Measurements from ENCODE around the gene C2orf68. TPM values are rescaled to one million over a fixed set of nuclear protein-coding genes. Genes with fewer than 3 reads are reported as not detected.
"Not testable (repeated sequence)": the region's sequence is repeated elsewhere in the genome, so short reads cannot be mapped to it uniquely, and the experiment has no call there.

The C2orf68 gene
- total RNA-seq, 1 donor from 2014 or later: 21.8 TPM

DNA sequence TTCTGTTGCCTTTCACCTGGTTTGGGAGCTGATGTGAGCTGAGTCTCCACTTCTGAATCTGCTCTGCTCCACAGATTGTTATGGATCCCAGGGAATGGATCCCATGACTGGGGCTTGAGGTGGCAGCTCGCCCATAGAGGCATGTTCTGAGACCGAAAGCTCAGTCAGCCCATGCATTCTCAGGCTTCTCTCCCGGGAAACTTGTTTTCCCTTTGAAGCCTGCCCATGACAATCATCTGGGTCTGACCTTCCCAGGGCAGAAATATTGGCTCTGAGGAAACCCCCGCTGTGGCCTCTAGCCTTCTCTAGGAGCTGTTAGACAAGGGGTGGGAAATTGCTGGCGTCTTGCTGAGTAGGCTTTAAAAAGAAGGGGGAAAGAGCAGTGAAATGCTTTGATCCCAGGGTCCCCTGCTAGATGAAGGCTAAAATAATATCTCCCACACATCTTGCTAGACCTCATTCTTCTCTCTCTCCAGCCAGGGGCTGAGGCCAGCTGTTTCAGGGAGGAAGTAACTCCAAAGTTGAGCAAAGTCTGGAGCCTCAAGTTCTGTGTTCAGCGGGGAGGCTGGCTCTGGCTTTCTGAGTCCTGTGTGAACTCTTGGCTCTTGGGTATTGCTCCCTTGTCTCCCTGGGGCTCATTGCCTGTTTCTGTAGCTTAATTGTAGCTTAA is 32.5 kb downstream of the C2orf68 start:
- DNase-seq: no peak

- DNase-seq: no peak
These were observed 33.4 kb downstream of the C2orf68 start for GRCh38 chr2:85578243-85579180.

GRCh38 chr2:85577386-85578242 is 34.3 kb downstream of the C2orf68 start, which contains the start of gene VAMP8:
VAMP8 (plus strand) TSS chr2:85577586; CDS start chr2:85577647, 61 bp downstream.
- DNase-seq: no peak

- no peak for DNase-seq
These were observed 34.8 kb downstream of the C2orf68 start for GRCh38 chr2:85577063-85577385.

DNA sequence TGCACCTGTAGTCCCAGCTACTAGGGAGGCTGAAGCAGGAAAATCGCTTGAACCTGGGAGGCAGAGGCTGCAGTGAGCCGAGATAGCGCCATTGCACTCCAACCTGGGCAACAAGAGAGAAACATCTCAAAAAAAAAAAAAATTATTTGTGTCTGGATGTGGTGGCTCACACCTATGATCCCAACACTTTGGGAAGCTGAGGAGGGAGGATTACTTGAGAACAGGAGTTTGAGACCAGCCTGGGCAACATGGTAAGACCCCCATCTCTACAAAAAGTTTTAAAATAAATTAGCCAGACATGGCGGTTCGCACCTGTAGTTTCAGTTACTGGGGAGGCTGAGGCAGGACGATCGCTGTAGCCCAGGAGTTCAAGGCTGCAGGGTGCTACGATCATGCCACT is 36.1 kb downstream of the C2orf68 start:
- no peak for DNase-seq

DNA sequence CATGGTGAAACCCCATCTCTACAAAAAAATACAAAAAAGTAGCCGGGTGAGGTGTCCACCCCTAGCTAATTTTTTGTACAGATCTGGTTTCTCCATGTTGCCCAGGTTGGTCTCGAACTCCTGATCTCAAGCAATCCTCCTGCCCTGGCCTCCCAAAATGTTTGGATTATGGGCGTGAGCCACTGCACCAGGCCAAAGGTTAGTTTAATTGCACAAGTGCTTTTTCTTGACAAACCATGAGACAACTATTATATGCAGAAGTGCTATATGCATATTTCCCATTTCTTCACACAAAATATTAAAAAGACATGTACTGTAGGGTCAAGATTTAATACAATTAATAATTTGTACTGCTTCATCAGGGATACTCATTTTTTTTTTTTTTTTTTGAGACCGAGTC is 45.6 kb downstream of the C2orf68 start:
- DNase-seq: no peak

GRCh38 chr2:85564144-85564563 is 47.7 kb downstream of the C2orf68 start:
- DNase-seq: no peak

DNA sequence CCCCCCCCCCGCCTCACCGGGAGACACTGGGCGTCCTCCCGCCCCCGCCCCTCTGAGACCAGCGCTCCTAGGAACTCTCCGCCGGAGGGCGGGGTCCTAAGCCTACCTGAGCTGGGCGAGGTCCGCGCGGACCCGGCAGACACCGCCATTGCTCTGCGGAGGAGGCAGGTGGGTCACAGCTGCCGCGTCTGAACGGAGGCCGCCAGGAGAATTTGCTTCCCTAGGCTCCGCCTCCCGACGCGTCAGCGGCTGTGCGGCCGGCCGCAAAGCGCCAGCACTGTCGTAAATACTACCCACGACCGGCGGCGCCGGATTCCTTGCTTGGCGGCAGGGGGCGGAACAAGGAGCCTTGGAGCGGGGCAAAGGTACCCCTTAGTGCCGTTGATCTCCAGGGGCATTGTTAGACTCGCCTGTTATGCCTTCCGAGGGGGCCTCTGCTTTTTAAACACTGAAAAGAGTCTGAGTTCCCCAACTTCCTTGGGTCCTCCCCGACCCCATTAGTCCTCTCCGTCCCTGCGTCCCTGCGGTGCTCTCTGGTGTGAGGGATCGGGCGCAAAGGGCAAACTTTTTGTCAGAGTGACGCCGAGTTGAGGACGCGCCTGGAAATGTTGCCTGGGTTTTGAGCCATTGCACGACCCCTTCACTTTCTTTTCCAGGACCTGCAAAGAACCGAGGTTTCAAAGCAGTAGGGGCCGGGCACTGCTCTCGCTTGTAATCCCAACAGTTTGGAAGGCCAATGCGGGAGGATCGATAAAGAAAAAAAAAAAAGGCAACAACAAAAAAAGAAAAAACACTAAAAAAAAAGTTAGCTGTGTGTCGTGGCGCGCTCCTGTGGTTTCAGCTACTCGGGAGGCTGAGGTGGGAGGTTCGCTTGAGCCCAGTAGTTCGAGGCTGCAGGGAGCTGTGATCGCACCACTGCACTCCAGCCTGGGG is 50.3 kb downstream of the C2orf68 start, which contains the start of gene GGCX:
Gene GGCX (minus strand): TSS at position 214 of the 933 bp plus-strand sequence. CDS start 65 bp downstream, at position 149.
- peak; percentile 89 for DNase-seq

- DNase-seq: no peak
These were observed 51.0 kb downstream of the C2orf68 start for GRCh38 chr2:85560812-85561279.

GRCh38 chr2:85560403-85560726 is 51.5 kb downstream of the C2orf68 start:
- not testable (repeated sequence) for DNase-seq

DNA sequence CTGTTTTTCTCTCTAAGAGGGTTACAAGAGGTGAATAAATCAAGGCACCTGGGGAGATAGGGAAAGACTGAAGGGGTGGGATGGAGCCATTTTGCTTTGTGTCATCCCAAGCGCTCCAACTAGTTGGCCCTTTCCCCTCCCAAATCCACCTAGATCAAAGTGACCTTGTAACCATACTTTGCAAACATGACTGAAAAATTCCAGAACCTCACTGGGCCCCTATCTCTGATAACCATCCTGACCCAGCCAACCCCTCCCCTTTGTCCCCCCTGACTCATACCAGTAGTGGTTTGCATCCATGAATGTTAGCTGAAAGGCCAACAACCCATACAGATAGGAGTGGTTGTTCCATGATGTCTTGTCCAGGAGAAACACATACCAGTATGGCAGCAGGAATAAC is 53.7 kb downstream of the C2orf68 start:
- no peak for DNase-seq

DNA sequence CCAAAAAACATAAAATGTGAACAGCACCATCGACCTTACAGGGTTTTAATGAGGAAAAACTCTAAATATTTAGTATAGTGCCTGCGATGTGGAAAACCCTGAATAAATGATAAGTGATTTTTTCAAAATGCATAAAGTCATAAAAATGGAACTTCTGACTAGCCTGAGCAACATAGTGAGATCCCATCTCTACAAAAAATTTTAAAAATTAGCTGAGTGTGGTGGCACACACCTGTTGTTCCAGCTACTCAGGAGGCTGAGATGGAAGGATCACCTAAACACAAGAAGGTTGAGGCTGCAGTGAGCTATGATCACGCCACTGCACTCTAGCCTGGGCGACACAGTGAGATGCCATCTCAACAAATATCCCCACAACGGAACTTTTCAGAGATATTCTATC is 54.7 kb downstream of the C2orf68 start:
- DNase-seq: no peak

Small RNA genes lying within 50 kb of the gene (small RNA-seq; reads per million reads assigned to genes)
- not detected for gene RN7SL126P (ENCODE audit: low replicate concordance)

Other genes with a start within 250 kb of the C2orf68 start
- 62.6 TPM for gene CAPG, start 201.7 kb downstream of the C2orf68 start, total RNA-seq
- gene SH2D6, start 193.4 kb downstream of the C2orf68 start, total RNA-seq: not detected
- 115 TPM for gene MAT2A, start 72.9 kb downstream of the C2orf68 start, total RNA-seq
- gene GGCX, start 50.6 kb downstream of the C2orf68 start, total RNA-seq: 24.4 TPM
- 32.4 TPM for gene VAMP8, start 34.5 kb downstream of the C2orf68 start, total RNA-seq
- 8.9 TPM for gene VAMP5, start 27.6 kb downstream of the C2orf68 start, total RNA-seq
- 57.6 TPM for gene RNF181, start 16.3 kb downstream of the C2orf68 start, total RNA-seq
- gene TMEM150A, start 9.4 kb downstream of the C2orf68 start, total RNA-seq: 3.3 TPM
- gene USP39, start 4.1 kb upstream of the C2orf68 start, total RNA-seq: 30.9 TPM
- gene SFTPB, start 56.1 kb upstream of the C2orf68 start, total RNA-seq: not detected
- not detected for gene GNLY, start 82.3 kb upstream of the C2orf68 start, total RNA-seq
- 5.2 TPM for gene ATOH8, start 141.9 kb upstream of the C2orf68 start, total RNA-seq

All from skin of body (tissue), 3 donors.